Stimulated activated CD8-positive, alpha-beta memory T cell treated with anti-CD3 and anti-CD28 coated beads, Interleukin-4, amount 100 ng/mL, for 1 hour (primary cell): Measurements from ENCODE around the gene GALT.

Experiments used
- DNase-seq, 2 donors: peaks; one replicate each; pipeline ENCODE4 v3.0.0-alpha.2; 2020; ENCODE audit warnings: low read depth in 2 of 2, low spot score in 1 of 2

The GALT gene

DNA sequence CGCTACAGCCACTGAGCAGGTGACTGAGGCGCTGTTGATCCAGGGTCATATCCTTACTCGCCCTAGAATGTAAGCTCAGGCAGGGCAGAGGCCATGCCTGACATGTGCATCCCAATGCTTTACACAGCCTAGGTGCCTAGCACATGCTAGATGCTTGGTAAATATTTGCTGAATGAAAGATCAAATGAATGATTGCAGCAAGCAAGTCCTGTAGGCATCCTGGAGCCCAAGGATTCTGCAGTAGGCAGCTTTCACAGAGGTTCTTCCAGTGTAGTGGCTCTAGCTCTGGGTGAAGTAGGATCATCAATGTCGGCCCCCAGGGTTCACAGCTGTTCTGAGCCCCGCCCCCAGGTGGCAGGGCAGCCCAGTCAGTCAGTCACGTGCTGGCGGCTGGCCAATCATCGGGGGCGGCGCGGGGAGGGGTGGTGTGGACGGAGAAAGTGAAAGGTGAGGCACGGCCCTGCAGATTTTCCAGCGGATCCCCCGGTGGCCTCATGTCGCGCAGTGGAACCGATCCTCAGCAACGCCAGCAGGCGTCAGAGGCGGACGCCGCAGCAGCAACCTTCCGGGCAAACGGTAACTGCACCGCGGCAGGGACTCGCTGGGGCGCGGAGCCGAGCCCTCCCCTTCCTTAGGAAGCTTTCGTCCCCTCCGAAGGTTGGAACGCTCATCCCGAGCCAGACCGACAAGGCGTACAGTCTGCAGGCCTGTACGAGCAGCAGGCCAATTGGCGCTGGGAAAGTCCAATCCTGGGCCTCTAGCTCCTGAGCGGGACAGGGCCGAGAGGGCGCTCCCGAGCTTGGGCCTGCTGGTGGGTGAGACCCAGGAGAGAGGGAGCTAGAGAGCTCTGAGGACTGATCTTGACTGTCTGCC, at the start of gene GALT:
Gene GALT (plus strand): TSS at position 465 of the 873 bp plus-strand sequence. CDS start 30 bp downstream, at position 495.
- DNase-seq, result peak; percentile 92 to 95

DNA sequence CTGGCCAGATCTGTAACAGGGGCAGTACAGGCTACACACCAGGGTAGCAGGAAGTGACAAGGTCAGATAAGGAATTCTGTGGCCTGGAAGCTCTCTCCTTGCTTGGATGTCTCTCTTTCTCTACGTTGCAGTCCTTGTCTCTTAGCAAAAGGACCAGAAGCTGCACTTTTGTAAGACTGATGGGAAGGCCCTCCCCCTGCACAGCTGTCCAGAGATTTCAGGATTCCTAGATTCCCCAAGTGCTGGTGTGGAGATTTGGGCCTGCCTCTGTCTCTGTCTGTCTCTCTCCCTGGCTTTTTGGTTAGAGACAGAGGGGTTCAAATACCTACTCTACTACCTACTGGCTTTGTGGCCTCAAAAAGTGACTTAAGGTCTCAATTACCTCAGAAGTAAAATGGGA, 46.9 kb upstream of the GALT start:
- no peak for DNase-seq

DNA sequence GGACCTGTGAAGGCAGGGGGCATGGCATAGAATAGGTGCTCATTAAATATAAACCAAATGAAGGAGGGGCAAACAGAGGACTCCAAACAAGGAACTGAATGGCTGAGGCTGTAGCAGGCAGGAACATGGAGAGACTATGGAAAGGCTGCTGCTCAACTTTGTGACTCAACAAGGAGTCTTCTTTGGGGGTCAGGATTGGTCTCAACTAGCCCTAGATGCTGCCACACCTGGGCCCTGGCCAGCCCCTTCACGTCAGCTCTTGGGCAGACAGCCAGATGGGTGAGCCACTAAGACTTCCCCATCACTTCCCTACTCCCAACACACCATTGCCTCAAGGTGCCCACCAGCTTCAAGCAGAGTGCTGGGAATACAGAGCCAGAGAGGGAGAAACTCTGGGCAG, 45.6 kb upstream of the GALT start:
- DNase-seq, result no peak

DNA sequence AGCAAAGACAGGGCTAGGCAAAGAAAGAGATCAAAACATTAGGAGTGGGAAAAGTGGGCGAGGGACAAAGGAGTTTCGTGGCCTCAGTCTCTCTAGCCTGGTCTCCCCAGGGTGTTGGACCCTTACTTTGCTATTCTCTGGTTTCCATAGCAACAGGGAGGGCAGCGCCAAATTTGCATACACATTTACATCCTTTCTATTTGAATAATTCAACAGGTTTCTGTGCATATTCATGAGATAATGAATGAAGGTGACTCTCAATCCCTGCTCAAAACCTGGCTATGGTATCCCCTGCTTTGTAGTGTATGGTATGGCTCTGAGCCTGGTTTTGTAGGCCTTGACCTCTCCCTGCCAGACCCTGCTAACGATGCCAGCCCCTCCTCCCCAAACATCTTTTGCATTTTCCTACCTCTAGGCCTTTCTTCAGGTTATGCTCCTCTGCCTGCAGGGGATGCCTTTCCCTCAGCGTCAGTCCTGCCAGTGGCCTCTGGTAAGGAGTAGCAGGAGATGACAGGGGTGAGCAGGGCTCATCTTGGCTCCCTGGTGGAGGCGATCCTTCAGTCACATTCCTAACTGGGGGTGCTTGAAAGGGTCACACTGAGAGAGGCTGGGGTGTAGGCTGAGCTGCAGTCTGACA, 44.4 kb upstream of the GALT start:
- no peak for DNase-seq

DNA sequence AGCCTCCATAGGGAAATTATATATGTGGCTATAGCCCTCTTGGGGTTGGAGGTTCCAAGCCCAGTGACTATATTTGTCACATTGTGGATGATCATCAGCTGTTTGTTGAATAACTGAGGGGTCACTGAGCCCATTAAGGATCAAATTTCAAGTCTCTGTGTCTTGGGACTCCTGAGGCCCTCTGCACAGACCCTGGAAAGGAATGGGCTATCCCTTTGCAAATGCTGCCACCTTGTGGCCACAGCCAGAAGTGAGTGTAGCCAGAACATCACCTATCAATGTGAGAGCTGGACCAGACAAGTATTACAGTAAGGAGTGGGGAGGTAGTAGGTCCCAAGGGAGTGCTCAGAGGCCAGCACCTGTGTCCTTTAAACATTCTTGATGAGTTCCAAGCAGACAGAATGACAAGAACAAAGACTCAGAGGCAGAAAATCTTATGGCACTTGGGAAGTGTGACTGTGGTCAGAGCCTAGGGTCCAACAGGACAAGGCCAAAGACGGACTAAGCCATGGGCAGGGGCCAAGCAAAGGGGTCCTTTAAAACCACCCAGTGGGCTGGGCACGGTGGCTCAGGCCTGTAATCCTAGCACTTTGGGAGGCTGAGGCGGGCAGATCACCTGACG, 42.8 kb upstream of the GALT start:
- peak; percentile 64 to 67 for DNase-seq

DNA sequence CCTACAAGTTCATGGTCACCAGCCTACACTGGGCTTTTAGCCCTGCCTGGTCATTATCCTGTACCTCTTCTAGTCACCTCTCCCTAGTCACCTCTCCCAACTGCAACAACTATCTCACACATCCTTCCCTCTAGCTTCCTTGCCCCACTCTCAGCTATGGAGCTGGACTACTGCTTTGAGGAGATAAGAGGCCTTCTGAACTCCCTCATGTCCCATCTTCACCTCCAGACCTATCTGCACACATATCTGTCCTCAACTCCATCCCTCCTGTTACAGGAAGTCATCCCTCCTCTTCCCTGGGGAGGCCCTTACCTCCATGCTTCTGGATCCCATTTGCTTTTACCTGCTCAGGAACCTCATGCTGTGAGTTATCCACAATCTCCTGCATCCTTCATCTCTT, 40.3 kb upstream of the GALT start:
- no peak for DNase-seq

DNA sequence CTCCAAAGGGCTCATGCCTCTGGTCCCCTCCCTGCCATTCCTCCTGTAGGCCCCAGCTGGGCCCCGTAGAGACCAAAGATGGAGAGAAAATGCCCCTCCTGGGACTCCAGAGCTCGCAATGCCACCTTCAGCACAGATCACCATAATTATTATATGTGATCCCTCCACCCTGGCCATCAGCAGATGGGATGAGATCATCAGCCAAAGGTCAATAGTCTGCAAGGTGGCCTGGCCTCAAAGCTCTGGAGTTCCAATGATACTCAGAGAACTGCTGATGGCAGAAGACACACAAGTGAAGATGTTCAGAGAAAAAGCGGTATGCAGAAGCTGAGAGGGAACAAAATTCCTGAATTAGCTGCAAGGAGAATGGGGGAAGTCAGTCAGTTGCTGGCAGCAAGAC, 39.6 kb upstream of the GALT start:
- DNase-seq, result no peak

DNA sequence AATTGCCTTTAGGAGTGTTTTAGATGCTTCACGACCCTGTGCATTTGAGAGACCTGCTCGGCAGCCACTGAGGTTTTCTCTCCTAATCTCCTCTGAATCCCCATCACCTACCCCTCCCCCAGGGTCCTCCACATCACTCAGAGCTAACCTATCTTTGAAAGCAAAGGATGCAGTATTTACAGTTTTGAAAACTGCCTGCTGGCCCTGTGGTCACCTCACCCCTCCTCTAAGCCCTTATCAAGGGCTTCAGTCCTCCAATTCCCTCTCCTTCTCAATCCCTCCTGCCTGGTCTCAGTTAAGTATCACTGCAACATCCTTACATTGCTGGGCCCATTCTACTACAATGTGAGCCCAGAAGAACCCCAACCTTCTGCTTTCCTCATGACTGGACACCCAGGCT, 39.1 kb upstream of the GALT start:
- no peak for DNase-seq

DNA sequence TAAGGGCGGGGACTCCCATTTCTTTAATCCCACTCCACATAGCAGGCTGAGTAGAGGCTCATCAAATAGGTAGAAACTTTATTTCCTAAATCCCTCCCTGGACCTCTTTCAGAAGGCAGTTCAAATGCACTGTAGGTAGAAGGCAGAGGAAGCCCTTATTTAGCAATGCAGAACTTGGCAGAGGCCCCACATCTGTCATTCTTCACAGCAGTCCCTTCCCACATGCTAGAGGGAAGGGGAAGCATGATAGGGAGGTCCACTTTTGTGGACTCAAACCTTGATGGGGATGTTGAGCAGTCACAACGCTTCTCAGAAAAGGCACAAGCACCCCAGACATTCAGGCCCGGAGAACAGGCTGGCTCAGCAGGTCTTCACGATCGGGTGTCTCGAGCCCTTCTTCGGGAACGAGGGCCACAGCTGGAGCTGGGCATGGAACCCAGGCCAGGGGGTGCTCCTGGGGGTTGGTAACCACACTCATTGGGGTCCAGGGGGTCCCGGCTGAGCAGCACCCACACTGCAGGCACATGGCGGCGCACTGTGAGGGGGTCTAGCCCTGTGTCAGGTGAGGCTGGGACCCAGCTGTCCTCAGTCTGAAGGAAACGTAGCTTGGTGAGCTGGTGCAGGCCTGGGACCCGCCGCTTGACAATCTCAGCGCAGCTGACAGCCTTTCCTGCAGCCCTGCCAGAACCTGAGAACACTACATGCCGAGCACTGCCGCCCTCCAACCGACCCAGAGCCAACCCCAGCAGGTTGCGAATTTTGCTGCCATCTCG, 35.9 kb upstream of the GALT start:
- DNase-seq, result no peak

DNA sequence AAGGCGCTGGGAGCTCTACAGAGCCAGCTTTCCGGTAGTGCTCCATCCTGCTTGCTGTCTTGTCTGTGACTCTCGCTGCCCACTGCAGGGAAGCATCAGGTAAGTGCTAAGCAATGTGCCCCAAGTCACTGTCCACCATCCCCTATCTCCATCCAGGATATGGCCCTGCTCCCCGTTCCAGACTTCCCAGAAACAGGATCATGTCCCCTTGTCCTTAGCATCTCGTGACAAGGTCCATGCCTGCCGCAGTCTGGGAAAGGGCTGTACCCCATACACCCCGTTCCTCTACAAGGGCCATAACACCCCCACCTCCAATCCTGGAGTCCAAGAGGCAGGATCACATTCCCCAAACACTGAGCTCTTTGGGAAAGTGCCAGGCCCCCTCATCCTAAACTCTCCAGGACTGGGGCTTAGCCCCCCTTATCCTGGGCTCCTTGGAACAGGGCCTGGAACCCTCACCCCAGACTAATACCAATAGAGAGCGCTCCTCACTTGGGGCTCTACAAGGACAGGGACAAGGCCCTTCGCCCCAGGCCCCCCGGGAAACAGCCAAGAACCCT, 35.1 kb upstream of the GALT start:
- DNase-seq, result no peak

DNA sequence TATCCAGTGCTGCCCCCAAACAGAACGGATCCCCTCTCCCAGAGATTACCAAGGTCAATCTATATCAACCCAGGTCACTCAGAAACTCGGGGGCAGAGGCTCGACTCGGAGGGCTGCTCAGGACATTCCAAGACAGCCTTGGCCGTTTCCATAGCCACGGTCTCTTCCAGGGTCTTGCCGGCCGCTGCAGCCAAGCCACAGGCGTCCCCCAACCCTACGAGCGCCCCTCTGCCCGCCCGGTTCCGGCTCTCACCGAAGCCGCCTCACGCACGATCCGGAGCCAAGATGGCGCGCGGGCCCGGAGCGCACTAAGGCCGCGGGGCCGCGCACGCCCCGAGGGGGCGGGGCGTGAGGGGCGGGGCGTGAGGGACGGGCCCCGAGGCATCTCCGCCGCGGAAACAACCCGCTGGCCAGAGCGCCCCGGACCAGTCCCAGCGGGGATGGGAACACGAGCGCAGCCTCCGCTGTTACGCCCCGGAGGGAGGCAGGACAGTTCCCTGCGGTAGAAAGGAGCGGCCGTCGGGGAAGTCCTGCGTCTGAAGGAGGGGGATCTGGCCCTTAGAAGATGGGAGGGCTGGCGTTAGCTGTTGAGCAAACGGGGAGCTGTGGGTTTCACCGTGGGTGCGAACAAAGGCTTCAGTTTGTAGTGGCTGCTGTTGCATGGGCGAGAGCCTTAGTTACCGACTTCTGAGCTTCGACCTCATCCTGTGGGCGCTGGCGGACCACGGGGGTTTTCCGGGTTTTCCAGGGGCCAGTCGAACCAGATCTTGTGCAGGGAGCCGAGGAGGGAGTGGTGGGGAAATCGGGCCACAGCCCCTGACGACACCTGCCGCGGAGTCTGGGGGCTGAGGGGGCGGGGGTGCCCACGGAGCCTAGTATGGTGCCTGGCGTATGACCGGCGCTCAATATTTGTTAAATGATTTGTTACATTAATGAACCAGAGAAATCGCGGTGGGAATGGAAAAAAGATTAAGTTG, 34.4 kb upstream of the GALT start, which contains the start of gene RPP25L:
Gene RPP25L (minus strand): TSS at position 287 of the 977 bp plus-strand sequence. CDS start 801 bp downstream, outside the sequence.
- DNase-seq, result peak; percentile 64 to 68

DNA sequence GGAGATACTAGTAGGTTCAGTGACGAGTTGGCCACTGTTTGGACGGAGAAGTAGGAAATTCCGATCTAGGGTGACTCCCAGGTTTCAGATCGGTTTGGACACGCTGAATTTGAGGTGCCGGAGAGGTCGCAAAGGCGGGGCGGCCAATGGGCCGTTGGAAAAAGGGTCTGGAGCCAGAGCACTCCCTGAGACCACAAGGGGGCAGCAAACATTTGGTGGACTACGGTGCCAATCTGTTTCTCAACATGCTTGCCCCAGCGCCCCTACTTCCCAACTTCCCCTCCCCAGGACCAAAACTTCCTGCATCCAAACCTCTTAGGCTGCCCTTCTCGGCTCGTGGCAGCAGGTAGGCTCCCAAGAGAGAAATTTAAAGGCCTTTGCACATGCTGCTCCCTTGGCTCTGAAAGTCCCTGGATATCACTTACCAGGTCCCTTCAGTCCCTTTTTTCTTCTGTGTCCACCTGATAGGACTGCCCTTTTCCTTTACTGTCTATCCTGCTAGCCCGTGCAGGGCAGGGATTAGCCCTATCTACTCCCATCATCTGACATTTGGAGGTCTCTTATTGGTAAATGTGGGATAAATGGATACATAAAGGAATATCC, 33.6 kb upstream of the GALT start:
- peak; percentile 35 to 52 for DNase-seq

DNA sequence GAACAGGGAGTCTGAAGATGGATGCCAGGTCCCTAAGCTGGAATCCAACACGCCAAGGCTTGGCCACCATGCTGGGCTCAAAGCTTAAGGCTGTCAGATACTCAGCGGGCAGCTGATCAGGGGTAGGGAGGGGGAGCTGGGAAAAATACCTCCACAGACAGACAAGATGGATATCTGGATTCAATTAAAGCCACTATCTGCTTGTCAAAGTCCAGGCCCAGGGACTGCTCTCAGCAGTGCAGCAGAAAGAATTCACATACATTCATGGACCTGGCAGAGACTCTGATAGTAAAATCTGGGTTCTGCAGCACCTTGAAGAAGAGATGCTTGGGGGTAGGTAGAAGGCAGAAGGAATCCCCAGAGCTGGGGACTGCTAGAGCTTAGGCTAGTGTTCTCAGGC, 31.3 kb upstream of the GALT start:
- no peak for DNase-seq

DNA sequence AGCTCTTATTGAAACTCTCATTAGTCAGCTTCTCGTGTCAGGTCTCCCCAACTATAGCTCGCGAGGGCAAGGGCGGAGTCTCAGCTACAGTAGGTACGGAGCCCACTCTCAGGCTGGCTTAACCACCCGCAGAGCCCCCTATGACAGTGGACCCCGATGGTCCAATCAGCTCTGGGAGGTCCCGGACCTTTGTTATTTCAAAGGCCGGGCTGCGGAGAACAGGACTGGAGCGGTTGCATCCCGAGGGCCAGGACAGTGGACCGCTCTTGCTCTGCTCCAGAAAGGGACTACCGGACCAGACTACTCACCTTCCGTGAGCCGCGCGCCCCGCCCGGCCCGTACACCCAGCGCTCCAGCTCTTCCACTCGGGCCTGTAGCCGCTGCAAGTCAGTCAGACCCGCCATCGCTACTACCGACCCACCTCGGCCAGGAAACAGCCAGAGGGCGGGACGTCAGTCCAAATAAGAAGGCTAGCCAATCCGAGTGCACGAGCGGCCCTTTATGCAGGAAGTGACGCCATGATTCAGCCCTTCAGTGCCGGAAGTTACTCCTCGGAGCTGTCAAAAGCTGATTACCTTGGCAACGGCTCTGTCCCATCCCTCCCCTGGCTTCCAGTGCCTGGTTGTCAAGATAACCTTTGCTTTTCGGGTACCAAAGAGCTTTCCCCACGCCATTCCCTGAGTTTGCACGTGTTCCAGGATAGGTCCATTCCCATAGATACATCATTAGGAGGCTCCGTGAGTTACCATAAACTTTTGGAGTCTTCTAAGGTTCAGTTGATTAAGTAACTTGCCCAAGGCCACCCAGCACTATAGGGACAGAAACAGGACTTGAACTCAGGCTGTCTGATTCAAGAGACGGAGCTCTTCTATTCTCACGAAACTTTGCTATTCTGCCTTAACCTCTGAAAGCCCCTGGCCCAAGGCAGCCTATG, 26.1 kb upstream of the GALT start, which contains the start of gene DCTN3:
Gene DCTN3 (minus strand): TSS at position 435 of the 934 bp plus-strand sequence. CDS start 31 bp downstream, at position 404.
- peak; percentile 73 to 83 for DNase-seq

DNA sequence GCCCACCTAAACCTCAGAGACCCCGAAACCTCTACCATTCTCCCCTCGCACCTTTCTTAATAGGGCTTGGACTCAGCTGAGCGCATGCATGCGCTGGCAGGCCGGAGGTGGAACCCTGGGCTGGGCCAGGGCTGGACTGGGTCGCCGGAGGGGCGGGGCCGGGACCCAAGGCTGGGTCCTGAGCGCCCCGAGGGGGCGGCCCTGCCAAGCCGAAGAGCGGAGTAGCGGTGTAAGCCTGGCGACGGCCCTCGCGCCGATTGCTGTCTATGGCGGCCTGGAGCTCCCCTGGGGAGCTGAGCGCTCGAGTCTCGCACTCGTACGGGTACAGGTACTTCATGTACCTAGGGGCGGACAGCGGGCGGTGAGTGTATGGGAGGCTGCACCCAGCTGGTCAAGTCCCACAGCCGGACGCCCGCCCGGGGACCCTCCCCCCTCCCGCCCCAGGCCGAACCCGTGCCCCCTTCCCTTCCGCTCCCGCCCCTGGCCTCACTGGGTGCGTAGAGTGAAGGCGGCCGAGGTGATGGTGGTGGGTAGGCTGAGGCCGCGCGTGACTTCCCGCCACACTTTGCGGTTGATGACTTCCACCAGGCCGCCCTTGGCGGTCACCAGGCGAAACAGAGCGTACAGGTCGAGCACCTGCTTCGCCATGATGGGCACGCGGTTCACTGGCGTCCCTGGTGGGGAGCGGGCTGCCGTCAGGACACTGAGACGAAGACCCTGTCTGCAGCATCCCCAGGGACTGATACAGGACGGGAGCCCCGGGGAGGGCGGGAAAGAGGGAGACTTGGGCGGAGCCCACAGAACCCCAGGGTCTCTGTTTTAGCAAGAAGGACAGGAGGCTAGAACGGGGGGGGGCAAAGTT, 22.9 kb upstream of the GALT start:
- DNase-seq, result no peak

DNA sequence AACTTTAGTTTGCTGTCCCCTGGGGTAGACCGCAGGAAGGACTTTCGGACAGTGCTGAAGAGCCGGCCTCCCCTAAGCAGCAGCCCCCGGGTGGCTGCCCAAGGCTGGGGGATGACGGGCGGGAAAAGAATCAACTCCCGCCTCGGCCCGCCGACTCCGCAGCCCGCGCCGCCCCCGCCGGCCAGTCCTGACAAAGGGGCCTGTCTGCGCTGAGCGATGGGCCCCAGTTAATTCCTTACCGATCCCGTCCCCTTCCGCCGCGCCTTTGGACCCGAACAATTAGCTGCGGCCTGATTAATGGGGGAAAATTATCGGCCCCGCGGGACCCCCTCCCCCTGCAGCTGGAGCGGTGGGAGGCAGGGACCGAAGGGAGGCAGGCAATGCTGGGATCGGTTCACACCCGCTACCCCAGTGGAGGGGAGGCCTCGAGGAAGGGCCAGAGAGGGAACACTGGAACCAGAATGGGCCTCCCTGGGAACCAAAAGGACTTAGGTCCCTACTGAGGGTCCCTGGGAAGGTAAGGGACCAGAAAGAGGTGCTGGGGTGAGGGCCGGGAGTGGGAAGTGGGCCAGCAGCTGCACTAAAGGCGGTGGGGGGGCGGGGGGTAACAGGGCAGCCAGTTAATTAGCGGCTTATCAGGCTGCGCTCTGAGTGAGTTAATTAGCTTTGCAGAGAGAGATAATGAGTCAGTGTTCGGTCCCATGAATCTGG, 21.8 kb upstream of the GALT start:
- DNase-seq, result no peak

DNA sequence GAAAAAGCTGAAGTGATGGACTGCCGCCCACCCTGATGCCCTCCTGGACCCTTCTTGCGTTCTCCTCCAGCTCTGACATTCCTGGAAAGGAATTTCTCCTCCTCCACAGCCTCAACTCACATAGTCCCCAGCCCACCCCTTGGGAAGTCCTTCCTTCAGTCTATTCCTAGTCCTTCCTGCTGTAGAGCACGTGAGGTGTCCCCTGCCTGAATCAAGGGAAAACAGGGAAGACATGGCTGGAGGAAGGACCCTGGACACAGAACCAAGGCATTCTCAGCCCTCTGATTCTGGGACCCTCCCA, 21.3 kb upstream of the GALT start:
- no peak for DNase-seq
